Dedifferentiated amniotic fluid mesenchymal stem cell (primary cell): ENCODE measurements around the gene CLBA1.
"Not testable (repeated sequence)": the region's sequence is repeated elsewhere in the genome, so short reads cannot be mapped to it uniquely, and the experiment has no call there.

Experiments
- DNase-seq: peaks from one replicate; pipeline ENCODE4 v3.0.0-alpha.2; 2016; ENCODE audit errors: extremely low spot score

Gene CLBA1

GRCh38 chr14:104985675-104986486 lies at the start of gene CLBA1:
Gene CLBA1, plus strand, starts transcription at chr14:104985788. Its CDS starts 644 bp downstream, at chr14:104986432.
- peak; percentile 67 for DNase-seq

- DNase-seq: no peak
These were observed 49.6 kb upstream of the CLBA1 start for GRCh38 chr14:104935955-104936354.

DNA sequence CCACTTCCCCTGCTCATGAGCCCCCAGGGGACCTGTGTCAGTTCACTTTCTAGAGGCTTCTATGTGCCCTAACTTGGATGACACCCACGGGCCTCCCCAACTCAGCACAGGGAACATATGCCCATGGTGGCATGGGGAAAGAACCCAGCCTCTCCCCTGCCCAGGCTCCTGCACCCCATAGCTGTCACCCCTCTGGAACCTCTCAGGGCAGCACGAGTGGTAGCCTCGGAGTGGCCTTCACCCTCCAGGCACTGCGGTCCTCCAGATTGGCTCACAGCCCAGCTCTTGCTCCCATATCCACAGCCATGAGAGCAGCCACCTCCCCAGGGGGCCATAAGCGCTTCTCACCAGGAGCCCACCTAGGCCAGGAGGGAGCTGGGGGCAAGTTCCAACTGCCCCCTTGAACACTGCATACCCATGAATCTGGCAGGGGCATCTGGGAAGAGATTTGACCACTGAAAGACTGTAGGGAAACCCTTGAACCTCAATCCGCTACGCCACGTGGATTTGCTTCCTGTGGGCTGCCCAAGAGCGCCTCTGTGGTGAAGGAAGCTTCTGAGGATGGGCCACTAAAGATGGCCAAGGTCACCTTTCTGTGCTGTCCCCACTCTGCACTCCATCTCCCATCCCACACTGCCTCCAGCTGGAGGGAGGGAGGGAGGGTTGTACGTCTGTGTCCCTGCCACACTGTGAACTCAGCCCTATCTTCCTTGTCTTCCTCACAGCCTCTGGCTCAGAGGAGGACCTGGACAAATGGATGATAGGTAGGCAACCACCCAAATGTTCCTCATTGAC lies 49.0 kb upstream of the CLBA1 start:
- DNase-seq: no peak

DNA sequence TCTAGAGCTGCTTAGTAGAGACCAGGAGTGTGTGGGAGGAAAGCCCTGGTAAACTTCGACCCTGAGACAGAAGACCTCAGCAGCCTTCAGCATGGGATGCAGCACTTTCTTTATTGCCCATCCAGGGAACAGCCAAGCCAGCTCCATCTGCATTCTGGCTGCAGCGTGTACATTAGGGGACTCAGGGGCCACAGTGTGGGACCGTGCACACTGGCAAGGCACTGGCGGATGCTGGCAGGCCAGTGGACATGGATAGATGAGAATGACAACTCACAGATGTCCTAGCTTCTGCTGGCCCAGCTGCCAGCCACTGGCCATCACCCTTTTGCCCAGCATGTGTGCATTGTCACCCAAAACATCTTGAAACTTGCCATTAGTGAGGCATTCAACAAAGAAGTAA lies 48.4 kb upstream of the CLBA1 start:
- DNase-seq: no peak

GRCh38 chr14:104937694-104938365 lies 47.8 kb upstream of the CLBA1 start:
- no peak for DNase-seq

DNA sequence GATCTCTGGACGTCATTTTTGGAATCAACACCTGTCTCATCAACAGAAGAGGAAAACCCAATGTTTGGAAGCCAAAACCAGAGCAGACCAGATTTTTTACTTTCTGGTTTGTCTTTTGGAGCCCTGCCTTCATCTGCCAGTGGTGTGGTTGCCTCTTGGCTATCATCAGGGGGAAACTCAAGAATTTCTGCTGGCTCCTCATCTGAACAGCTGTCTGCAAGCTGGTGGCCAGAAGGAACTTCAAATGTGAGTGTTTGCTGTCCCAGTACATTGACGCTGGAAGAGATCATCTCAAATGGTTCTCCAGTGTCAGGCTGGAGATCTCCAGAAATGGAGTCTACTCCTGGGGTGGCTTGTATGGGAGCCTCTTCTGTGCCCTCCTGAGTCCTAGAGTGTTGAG lies 47.2 kb upstream of the CLBA1 start:
- no peak for DNase-seq

DNA sequence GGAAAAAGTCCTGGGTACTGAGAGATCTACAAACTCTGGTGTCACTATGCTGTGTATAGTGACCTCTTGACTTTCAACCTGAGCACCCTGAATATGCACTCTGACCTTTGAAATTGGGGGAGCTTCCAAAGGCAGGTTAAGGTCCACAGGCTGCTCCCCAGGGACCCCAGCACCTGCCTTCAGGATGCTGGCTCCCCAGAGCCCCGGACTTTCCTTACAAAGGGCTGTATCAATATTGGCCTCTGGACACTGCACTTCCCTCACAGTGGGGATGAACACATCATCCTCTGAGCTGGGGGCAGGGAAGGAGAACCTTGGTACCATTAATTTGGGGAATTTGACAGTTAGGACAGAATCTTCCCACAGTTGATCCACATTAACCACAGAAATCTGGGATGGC lies 46.6 kb upstream of the CLBA1 start:
- no peak for DNase-seq

DNA sequence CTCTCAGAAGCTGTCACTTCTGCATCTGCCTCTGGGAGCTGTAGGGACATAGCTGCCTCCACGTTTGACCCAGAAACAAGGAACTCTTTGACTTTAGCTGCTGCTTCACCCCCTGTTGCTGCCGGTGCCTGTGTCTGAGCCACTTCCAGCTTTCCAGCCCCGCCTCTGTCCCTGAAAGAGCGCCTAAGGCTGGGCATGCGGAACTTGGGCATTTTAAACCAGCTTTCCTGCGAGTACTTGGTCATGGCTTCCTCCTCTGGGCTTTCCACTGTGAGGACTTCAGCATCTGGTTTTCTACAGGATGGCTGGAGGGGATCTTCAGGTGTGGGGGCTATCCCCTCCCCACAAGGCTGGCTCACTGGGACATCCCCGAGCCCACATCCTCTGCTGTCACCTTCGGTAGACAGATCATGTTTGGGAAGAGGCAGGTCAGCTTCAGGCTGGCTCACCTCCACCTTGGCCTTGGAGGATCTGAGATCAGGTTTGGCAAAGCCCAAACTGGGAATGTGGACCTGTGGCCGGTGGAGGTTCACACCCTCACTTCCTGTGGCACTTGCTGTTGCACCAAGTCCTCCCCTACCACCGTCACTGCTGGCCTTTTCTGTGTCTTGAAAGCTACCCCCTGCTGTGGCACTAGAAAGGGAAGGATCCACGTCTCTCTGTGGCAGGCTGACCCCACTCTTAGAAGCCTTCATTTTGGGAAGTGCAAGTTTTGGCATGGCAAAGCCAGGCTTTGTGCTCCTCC lies 45.8 kb upstream of the CLBA1 start:
- no peak for DNase-seq

DNA sequence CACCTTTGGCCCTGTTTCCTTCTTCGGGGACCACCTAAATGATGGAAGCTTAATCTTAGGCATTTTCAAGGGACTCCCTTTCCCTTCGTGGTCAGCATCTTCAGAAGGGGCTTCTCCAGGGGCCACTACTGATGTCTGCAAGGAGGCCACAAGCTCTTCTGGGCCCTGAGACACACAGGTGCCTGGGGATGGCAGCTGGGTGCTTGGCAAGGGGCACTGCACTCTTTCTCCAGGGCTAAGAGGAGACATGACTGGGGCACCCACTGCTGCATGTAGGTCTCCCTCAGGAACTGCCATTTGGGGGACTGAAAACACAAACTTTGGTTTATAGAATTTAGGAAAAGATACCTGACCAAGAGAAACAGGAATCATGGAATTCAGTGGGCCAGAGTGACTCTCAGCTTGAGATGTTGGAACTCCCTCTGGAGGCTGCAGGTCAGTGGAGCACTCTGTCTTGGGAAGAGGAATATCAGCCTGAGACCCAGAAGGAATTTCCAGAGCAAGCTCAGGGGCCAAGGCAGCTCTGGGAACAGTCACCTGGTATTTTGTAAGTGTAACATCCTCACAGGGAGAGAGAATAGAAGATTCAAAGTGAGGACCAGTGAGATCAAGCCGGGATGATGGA lies 45.0 kb upstream of the CLBA1 start:
- no peak for DNase-seq

DNA sequence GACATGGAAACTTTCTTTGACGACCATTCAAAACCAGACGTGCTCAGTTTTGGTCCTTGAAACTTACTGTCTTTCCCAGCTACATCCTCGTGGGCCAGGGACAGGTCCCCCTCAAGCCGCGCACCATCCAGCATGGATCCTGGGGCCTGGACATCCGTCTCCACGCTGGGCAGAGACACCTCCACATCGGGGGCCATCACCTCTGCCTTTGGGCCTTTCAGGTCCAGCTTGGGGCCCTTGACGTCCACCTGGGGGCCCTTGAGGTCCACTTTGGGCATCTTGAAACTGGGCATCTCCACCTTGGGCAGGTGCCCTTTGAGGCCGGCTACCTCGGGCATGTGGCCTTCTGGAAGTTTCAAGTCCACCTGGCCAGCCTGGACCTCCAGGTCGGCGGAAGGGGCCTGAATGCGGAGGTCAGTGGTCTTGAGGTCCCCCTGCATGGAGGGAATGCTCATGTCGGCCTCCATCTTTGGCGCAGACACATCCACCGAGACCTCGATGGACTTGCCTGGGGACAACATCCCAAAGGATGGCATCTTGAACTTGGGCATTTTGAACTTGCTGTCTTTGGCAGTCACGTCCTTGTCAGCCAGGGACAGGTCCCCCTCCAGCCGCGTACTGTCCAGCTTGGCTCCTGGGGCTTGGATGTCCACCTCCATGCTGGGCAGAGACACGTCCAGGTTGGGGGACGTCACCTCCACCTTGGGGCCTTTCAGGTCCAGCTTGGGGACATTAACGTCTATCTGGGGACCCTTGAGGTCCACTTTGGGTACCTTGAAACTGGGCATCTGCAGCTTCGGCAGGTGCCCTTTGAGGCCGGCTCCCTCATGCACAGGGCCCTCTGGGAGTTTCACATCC lies 43.9 kb upstream of the CLBA1 start:
- DNase-seq: no peak

GRCh38 chr14:104942586-104942985 lies 43.0 kb upstream of the CLBA1 start:
- DNase-seq: no peak

GRCh38 chr14:104943216-104944015 lies 42.2 kb upstream of the CLBA1 start:
- not testable (repeated sequence) for DNase-seq

GRCh38 chr14:104944016-104944308 lies 41.6 kb upstream of the CLBA1 start:
- DNase-seq: not testable (repeated sequence)

DNA sequence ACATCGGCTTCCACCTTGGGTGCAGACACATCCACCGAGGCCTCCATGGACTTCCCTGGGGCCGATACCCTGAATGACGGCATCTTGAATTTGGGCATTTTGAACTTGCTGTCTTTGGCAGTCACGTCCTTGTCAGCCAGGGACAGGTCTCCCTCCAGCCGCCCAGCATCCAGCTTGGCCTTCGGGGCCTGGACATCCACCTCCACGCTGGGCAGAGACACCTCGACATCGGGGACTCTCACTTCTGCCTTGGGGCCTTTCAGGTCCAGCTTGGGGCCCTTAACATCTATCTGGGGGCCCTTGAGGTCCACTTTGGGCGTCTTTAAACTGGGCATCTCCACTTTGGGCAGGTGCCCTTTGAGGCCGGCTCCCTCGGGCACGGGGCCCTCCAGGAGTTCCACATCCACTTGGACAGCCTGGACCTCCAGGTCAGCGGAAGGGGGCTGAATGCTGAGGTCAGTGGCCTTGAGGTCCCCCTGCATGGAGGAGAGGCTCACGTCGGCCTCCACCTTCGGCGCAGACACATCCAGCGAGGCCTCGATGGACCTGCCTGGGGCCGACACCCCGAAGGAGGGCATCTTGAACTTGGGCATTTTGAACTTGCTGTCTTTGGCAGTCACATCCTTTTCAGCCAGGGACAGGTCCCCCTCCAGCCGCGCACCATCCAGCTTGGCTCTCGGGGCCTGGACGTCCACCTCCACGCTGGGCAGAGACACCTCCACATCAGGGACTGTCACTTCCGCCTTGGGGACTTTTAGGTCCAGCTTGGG lies 41.0 kb upstream of the CLBA1 start:
- not testable (repeated sequence) for DNase-seq

- not testable (repeated sequence) for DNase-seq
These were observed 40.3 kb upstream of the CLBA1 start for GRCh38 chr14:104945266-104945665.

GRCh38 chr14:104945986-104946965 lies 39.3 kb upstream of the CLBA1 start:
- not testable (repeated sequence) for DNase-seq

- not testable (repeated sequence) for DNase-seq
These were observed 38.4 kb upstream of the CLBA1 start for GRCh38 chr14:104947201-104947600.
